Stimulated activated CD8-positive, alpha-beta memory T cell treated with anti-CD3 and anti-CD28 coated beads, Interleukin-15, amount 100 ng/mL, for 1 hour (primary cell): ENCODE measurements around the gene ZBP1.

ENCODE experiments used
- DNase-seq: peaks from one replicate; pipeline ENCODE4 v3.0.0-alpha.2; 2020; ENCODE audit warnings: low read depth

The ZBP1 gene

GRCh38 chr20:57620274-57620990, at the start of gene ZBP1:
Gene ZBP1, minus strand, starts transcription at chr20:57620426. Its CDS starts 131 bp downstream, at chr20:57620295.
- no peak for DNase-seq

GRCh38 chr20:57669632-57670031, 49.4 kb upstream of the ZBP1 start:
- DNase-seq: no peak

- DNase-seq: no peak
These were observed 47.9 kb upstream of the ZBP1 start for GRCh38 chr20:57667924-57668782.

- DNase-seq: no peak
These were observed 47.2 kb upstream of the ZBP1 start for GRCh38 chr20:57667388-57667787.

- DNase-seq: no peak
These were observed 46.6 kb upstream of the ZBP1 start for GRCh38 chr20:57666834-57667157.

GRCh38 chr20:57666106-57666833, 46.0 kb upstream of the ZBP1 start:
- DNase-seq: no peak

- no peak for DNase-seq
These were observed 45.4 kb upstream of the ZBP1 start for GRCh38 chr20:57665589-57665971.

GRCh38 chr20:57664924-57665588, 44.8 kb upstream of the ZBP1 start:
- no peak for DNase-seq

- no peak for DNase-seq
These were observed 44.2 kb upstream of the ZBP1 start for GRCh38 chr20:57664476-57664875.

- DNase-seq: no peak
These were observed 43.6 kb upstream of the ZBP1 start for GRCh38 chr20:57663681-57664451.

- DNase-seq: no peak
These were observed 43.0 kb upstream of the ZBP1 start for GRCh38 chr20:57663241-57663640.

GRCh38 chr20:57662456-57663240, 42.4 kb upstream of the ZBP1 start:
- DNase-seq: no peak

GRCh38 chr20:57661746-57662455, 41.7 kb upstream of the ZBP1 start:
- DNase-seq: no peak

- DNase-seq: no peak
These were observed 40.9 kb upstream of the ZBP1 start for GRCh38 chr20:57660922-57661745.

GRCh38 chr20:57660181-57660921, 40.1 kb upstream of the ZBP1 start:
- no peak for DNase-seq

- no peak for DNase-seq
These were observed 39.4 kb upstream of the ZBP1 start for GRCh38 chr20:57659517-57660180.

GRCh38 chr20:57658833-57659516, 38.7 kb upstream of the ZBP1 start:
- DNase-seq: no peak
